ENCODE results near the gene RAB6A. TPM values are rescaled to one million over a fixed set of nuclear protein-coding genes. Genes with fewer than 3 reads are reported as not detected.

RAB6A gene
- total and polyA plus RNA-seq, 2 experiments from 2014 or later = 119 to 218 TPM

- H3K27me3 ChIP-seq = peaks cover 4% of the 10 kb centered on the region
- no peaks in the 10 kb centered on the region for H3K9me3 ChIP-seq (ENCODE audit: low read depth)
- H3K4me3 ChIP-seq = no peak overlapping the region
- no peaks in the 10 kb centered on the region for H3K36me3 ChIP-seq
- TF ChIP-seq CTCF (IDR thresholded peaks at IDR 0.05; ENCODE audit: low read depth, low read length) = no peak
- no peak overlapping the region for H3K27ac ChIP-seq
- H3K4me1 ChIP-seq (ENCODE audit: low read depth) = peaks cover 5% of the 10 kb centered on the region
- no peak for DNase-seq (ENCODE audit: low read depth in 1 of 2, low spot score in 1 of 2)
Measured at GRCh38 chr11:73648571-73649046, 112.3 kb downstream of the RAB6A start.

DNA sequence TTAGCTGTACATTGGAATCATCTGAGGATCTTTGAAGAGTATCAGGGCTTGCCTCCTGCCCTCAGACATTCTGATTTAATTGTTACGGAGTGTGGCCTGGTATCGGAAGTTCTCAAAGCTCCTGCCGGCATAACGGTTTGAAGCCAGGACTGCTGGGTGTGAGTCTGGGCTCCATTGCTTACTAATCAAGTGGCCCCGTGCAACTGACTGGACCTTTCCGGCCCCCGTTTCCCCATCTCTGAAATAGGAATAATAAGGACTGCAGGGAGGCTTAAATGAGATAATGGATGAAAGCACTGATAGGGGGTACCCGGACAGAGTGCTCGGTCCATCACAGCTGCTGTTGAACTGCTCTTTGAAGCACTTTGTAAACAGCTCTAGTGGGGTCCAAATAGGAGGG, 112.8 kb downstream of the RAB6A start:
- Histone ChIP-seq H3K36me3 (no peaks in the 10 kb centered on the region), H3K9me3 (ENCODE audit: low read depth) (no peaks in the 10 kb centered on the region), H3K27me3 (peaks cover 4% of the 10 kb centered on the region), H3K4me3 (no peak overlapping the region), H3K4me1 (ENCODE audit: low read depth) (peaks cover 5% of the 10 kb centered on the region), H3K27ac (no peak overlapping the region)
- DNase-seq (ENCODE audit: low read depth in 1 of 2, low spot score in 1 of 2) = no peak
- no peak for TF ChIP-seq CTCF (IDR thresholded peaks at IDR 0.05; ENCODE audit: low read depth, low read length)

GRCh38 chr11:73647459-73648100, 113.3 kb downstream of the RAB6A start:
- H3K27ac ChIP-seq = no peak overlapping the region
- H3K9me3 ChIP-seq (ENCODE audit: low read depth) = no peaks in the 10 kb centered on the region
- peaks cover 4% of the 10 kb centered on the region for H3K27me3 ChIP-seq
- no peak for TF ChIP-seq CTCF (IDR thresholded peaks at IDR 0.05; ENCODE audit: low read depth, low read length)
- peaks cover 5% of the 10 kb centered on the region for H3K4me1 ChIP-seq (ENCODE audit: low read depth)
- peak overlapping the region; percentile 14 for H3K4me3 ChIP-seq
- DNase-seq (ENCODE audit: low read depth in 1 of 2, low spot score in 1 of 2) = peak; percentile 91 to 93
- no peaks in the 10 kb centered on the region for H3K36me3 ChIP-seq

GRCh38 chr11:73645972-73646631, 114.8 kb downstream of the RAB6A start, which contains the start of gene PLEKHB1:
Gene PLEKHB1, plus strand, starts transcription at chr11:73646581. Its CDS starts 28 bp downstream, at chr11:73646609.
- H3K27me3 ChIP-seq = peaks cover 4% of the 10 kb centered on the region
- no peak for TF ChIP-seq CTCF (IDR thresholded peaks at IDR 0.05; ENCODE audit: low read depth, low read length)
- peak in 1 of 2 donors; percentile 64 for DNase-seq (ENCODE audit: low read depth in 1 of 2, low spot score in 1 of 2)
- H3K9me3 ChIP-seq (ENCODE audit: low read depth) = no peaks in the 10 kb centered on the region
- peaks cover 5% of the 10 kb centered on the region for H3K4me1 ChIP-seq (ENCODE audit: low read depth)
- no peak within 1 kb of the TSS for H3K27ac ChIP-seq
- H3K4me3 ChIP-seq = no peak within 1 kb of the TSS
- H3K36me3 ChIP-seq = no peaks in the 10 kb centered on the region

DNA sequence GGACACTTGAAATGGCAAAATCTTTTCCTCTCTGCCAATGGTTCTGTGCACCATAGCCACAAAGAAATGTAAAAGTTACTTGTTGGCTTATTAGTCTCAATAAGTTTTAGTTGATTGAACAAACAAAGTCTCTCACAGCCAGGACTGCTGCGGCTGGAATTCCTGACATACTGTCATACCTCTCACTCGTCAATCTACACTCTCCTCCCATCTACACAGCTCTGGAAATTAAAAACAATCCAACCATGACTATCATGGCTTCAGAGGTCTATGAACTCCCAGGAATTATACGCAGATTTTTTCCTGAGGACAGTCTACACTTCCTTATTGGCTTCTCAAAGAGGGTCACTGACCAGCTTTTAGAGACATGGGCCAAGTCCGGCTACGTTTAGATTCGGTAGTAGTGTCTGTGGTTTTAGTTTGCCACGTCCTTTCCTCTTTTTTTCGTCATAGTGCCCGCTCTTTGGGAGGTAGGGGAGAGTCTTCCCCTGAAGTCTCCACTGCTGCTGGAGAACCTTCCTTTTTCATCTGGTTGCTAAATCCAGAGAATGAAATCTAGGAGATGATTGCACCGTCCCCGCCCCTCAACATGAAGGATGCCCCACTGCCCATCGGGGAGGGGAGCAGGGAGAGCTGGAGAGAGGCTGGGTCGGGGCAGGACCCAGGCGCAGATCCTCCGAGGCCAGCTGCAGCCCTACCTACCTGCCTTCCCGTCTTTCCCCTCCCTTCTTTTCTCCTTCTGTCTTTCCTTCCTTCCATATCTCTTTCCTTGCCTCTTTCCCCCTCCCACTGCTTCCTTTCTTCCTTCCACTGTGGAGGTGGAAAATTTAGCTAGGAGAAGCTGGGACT, 115.5 kb downstream of the RAB6A start:
- peaks cover 5% of the 10 kb centered on the region for H3K4me1 ChIP-seq (ENCODE audit: low read depth)
- peak in 1 of 2 donors; percentile 29 for DNase-seq (ENCODE audit: low read depth in 1 of 2, low spot score in 1 of 2)
- no peak overlapping the region for H3K4me3 ChIP-seq
- no peak overlapping the region for H3K27ac ChIP-seq
- H3K27me3 ChIP-seq = peaks cover 4% of the 10 kb centered on the region
- TF ChIP-seq CTCF (IDR thresholded peaks at IDR 0.05; ENCODE audit: low read depth, low read length) = no peak
- no peaks in the 10 kb centered on the region for H3K9me3 ChIP-seq (ENCODE audit: low read depth)
- H3K36me3 ChIP-seq = no peaks in the 10 kb centered on the region

Measured in cardiac muscle cell (in vitro differentiated cells and primary cell).